ENCODE measurements around the gene DUSP1. TPM values are rescaled to one million over a fixed set of nuclear protein-coding genes. Genes with fewer than 3 reads are reported as not detected.
"Not testable (repeated sequence)": the region's sequence is repeated elsewhere in the genome, so short reads cannot be mapped to it uniquely, and the experiment has no call there.

DUSP1 gene
- polyA plus RNA-seq, 1 donor (not counting 4 experiments of a cell fraction or from before 2014, with no cell fraction given), result 174 TPM

- TF ChIP-seq EZH2 (IDR thresholded peaks at IDR 0.05; ENCODE audit: low read length) (no peak), CTCF (optimal IDR thresholded peaks at IDR 0.05 in 1 of 3, IDR thresholded peaks at IDR 0.05 in 1 of 3, conservative IDR thresholded peaks at IDR 0.05 in 1 of 3; ENCODE audit: extremely low read depth in 1 of 3, insufficient read depth in 2 of 3, low read length in 3 of 3) (no peak)
- Histone ChIP-seq H2AFZ (ENCODE audit: control insufficient read depth, low read length) (no peak overlapping the region), H3K36me3 (ENCODE audit: control insufficient read depth in 2 of 2, extremely low read depth in 1 of 2, insufficient read depth in 2 of 2, low read length in 2 of 2) (no peaks in the 10 kb centered on the region), H3K27me3 (ENCODE audit: control insufficient read depth, extremely low read depth, insufficient read depth, low read length) (no peaks in the 10 kb centered on the region), H3K4me3 (ENCODE audit: control insufficient read depth in 2 of 3, extremely low read depth in 1 of 3, insufficient read depth in 2 of 3, low read depth in 1 of 3, low read length in 3 of 3) (no peak overlapping the region), H3K9me1 (ENCODE audit: control insufficient read depth, extremely low read depth, insufficient read depth, low read length) (no peaks in the 10 kb centered on the region), H3K4me2 (ENCODE audit: control insufficient read depth, extremely low read depth, insufficient read depth, low read depth, low read length) (no peak overlapping the region), H3K9ac (ENCODE audit: control insufficient read depth, extremely low read depth, insufficient read depth, low read length) (no peak overlapping the region), H3K27ac (ENCODE audit: control insufficient read depth, insufficient read depth, low read length) (no peak overlapping the region), H3K4me1 (ENCODE audit: control insufficient read depth, extremely low read depth, insufficient read depth, low read length) (peaks cover 7% of the 10 kb centered on the region), H3K79me2 (ENCODE audit: control insufficient read depth, insufficient read depth, low read length) (no peaks in the 10 kb centered on the region), H3K9me3 (ENCODE audit: control insufficient read depth, low read depth, low read length) (no peaks in the 10 kb centered on the region), H4K20me1 (ENCODE audit: control insufficient read depth, extremely low read depth, insufficient read depth, low read length) (no peaks in the 10 kb centered on the region)
- dilution Hi-C loops (cut with MboI; ENCODE audit: extremely low pct_ligation_motif_present, low sequenced_read_pairs), result no loop called here
- FAIRE-seq, result no peak
- no peak for DNase-seq (ENCODE audit: low read depth, low spot score)
Measured at GRCh38 chr5:172786736-172787462, 15.9 kb upstream of the DUSP1 start.

GRCh38 chr5:172785429-172786088 is 14.6 kb upstream of the DUSP1 start:
- Histone ChIP-seq H3K4me2 (ENCODE audit: control insufficient read depth, extremely low read depth, insufficient read depth, low read depth, low read length) (no peak overlapping the region), H4K20me1 (ENCODE audit: control insufficient read depth, extremely low read depth, insufficient read depth, low read length) (no peaks in the 10 kb centered on the region), H3K36me3 (ENCODE audit: control insufficient read depth in 2 of 2, extremely low read depth in 1 of 2, insufficient read depth in 2 of 2, low read length in 2 of 2) (no peaks in the 10 kb centered on the region), H3K27ac (ENCODE audit: control insufficient read depth, insufficient read depth, low read length) (no peak overlapping the region), H3K4me1 (ENCODE audit: control insufficient read depth, extremely low read depth, insufficient read depth, low read length) (peaks cover 7% of the 10 kb centered on the region), H2AFZ (ENCODE audit: control insufficient read depth, low read length) (no peak overlapping the region), H3K4me3 (ENCODE audit: control insufficient read depth in 2 of 3, extremely low read depth in 1 of 3, insufficient read depth in 2 of 3, low read depth in 1 of 3, low read length in 3 of 3) (no peak overlapping the region), H3K9me3 (ENCODE audit: control insufficient read depth, low read depth, low read length) (no peaks in the 10 kb centered on the region), H3K27me3 (ENCODE audit: control insufficient read depth, extremely low read depth, insufficient read depth, low read length) (no peaks in the 10 kb centered on the region), H3K9ac (ENCODE audit: control insufficient read depth, extremely low read depth, insufficient read depth, low read length) (no peak overlapping the region), H3K9me1 (ENCODE audit: control insufficient read depth, extremely low read depth, insufficient read depth, low read length) (no peaks in the 10 kb centered on the region), H3K79me2 (ENCODE audit: control insufficient read depth, insufficient read depth, low read length) (no peaks in the 10 kb centered on the region)
- dilution Hi-C loops (cut with MboI; ENCODE audit: extremely low pct_ligation_motif_present, low sequenced_read_pairs), result no loop called here
- TF ChIP-seq CTCF (optimal IDR thresholded peaks at IDR 0.05 in 1 of 3, IDR thresholded peaks at IDR 0.05 in 1 of 3, conservative IDR thresholded peaks at IDR 0.05 in 1 of 3; ENCODE audit: extremely low read depth in 1 of 3, insufficient read depth in 2 of 3, low read length in 3 of 3) (no peak), EZH2 (IDR thresholded peaks at IDR 0.05; ENCODE audit: low read length) (no peak)
- DNase-seq (ENCODE audit: low read depth, low spot score), result no peak
- no peak for FAIRE-seq

GRCh38 chr5:172784162-172784561 is 13.2 kb upstream of the DUSP1 start:
- H3K4me2 ChIP-seq (ENCODE audit: control insufficient read depth, extremely low read depth, insufficient read depth, low read depth, low read length); FAIRE-seq; H3K9me3 ChIP-seq (ENCODE audit: control insufficient read depth, low read depth, low read length); H3K36me3 ChIP-seq (ENCODE audit: control insufficient read depth in 2 of 2, extremely low read depth in 1 of 2, insufficient read depth in 2 of 2, low read length in 2 of 2); H3K4me3 ChIP-seq (ENCODE audit: control insufficient read depth in 2 of 3, extremely low read depth in 1 of 3, insufficient read depth in 2 of 3, low read depth in 1 of 3, low read length in 3 of 3); H3K79me2 ChIP-seq (ENCODE audit: control insufficient read depth, insufficient read depth, low read length); H3K9me1 ChIP-seq (ENCODE audit: control insufficient read depth, extremely low read depth, insufficient read depth, low read length); H3K9ac ChIP-seq (ENCODE audit: control insufficient read depth, extremely low read depth, insufficient read depth, low read length); H2AFZ ChIP-seq (ENCODE audit: control insufficient read depth, low read length); H3K27ac ChIP-seq (ENCODE audit: control insufficient read depth, insufficient read depth, low read length); H3K27me3 ChIP-seq (ENCODE audit: control insufficient read depth, extremely low read depth, insufficient read depth, low read length); H4K20me1 ChIP-seq (ENCODE audit: control insufficient read depth, extremely low read depth, insufficient read depth, low read length); H3K4me1 ChIP-seq (ENCODE audit: control insufficient read depth, extremely low read depth, insufficient read depth, low read length); DNase-seq (ENCODE audit: low read depth, low spot score); dilution Hi-C loops (cut with MboI; ENCODE audit: extremely low pct_ligation_motif_present, low sequenced_read_pairs): not testable (repeated sequence)
